Measurements from ENCODE around the gene FBXO31. TPM values are rescaled to one million over a fixed set of nuclear protein-coding genes. Genes with fewer than 3 reads are reported as not detected.

Gene FBXO31
- total and polyA plus RNA-seq, 2 experiments from 2014 or later = 19.3 to 31.0 TPM

DNA sequence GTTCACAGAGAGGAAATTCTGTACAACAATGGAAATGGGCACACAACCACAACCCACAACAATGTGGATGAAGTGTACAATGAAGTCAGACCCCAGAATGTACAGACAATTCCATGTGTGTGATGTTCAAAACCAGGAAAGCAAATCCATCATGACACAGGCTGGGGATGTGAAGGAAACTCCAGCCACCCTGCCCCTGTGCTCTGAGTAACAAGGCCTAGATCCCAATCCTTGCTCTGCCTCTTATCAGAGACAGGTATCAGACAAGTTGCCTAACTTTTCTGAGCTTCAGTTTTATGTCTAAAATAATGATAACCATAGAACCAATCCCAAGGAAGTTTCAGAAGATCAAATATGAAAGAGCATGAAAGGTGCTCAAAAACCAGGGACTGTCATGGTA lies 64.6 kb downstream of the FBXO31 start:
- H3F3A ChIP-seq (ENCODE audit: insufficient read depth) = peaks cover 6% of the 10 kb centered on the region; the same call in 1 of the 2 replicates
- TF ChIP-seq EZH2phosphoT487 (IDR thresholded peaks at IDR 0.05; ENCODE audit: insufficient read depth, low read depth) (no peak), EZH2 (IDR thresholded peaks at IDR 0.05; ENCODE audit: insufficient read depth, poor library complexity, severe bottlenecking) (no peak)
- peaks cover 7% of the 10 kb centered on the region; the same call in 1 of the 2 replicates for H3K4me1 ChIP-seq (ENCODE audit: insufficient read depth)
- H3K4me2 ChIP-seq (ENCODE audit: unreplicated experiment) = peak overlapping the region; percentile 99
- no peak overlapping the region for H3K27ac ChIP-seq
- H3K9me2 ChIP-seq (ENCODE audit: insufficient read depth) = no peaks in the 10 kb centered on the region
- in situ Hi-C loops (cut with MboI) = no loop called here
- H3K4me3 ChIP-seq = no peak overlapping the region
- peak; percentile 10 for DNase-seq
- H3K36me3 ChIP-seq (ENCODE audit: low read depth) = no peaks in the 10 kb centered on the region
- H2AFZ ChIP-seq = no peak overlapping the region
- H3K9ac ChIP-seq = no peak overlapping the region
- no peaks in the 10 kb centered on the region for H3K27me3 ChIP-seq (replicated peaks; ENCODE audit: insufficient read depth)
- peaks cover 20% of the 10 kb centered on the region for H3K79me2 ChIP-seq (ENCODE audit: insufficient read depth)
- no peaks in the 10 kb centered on the region for H3K9me3 ChIP-seq (ENCODE audit: low read depth)
- H4K20me1 ChIP-seq (ENCODE audit: insufficient read depth) = no peaks in the 10 kb centered on the region

- Histone ChIP-seq H3F3A (ENCODE audit: insufficient read depth) (peaks cover 6% of the 10 kb centered on the region; the same call in 1 of the 2 replicates), H3K9me3 (ENCODE audit: low read depth) (no peaks in the 10 kb centered on the region), H3K36me3 (ENCODE audit: low read depth) (no peaks in the 10 kb centered on the region), H3K4me1 (ENCODE audit: insufficient read depth) (peaks cover 7% of the 10 kb centered on the region; the same call in 1 of the 2 replicates), H4K20me1 (ENCODE audit: insufficient read depth) (no peaks in the 10 kb centered on the region), H3K9me2 (ENCODE audit: insufficient read depth) (no peaks in the 10 kb centered on the region), H3K4me2 (ENCODE audit: unreplicated experiment) (peak overlapping the region; percentile 99), H2AFZ (peak overlapping the region; percentile 94), H3K27me3 (replicated peaks; ENCODE audit: insufficient read depth) (no peaks in the 10 kb centered on the region), H3K27ac (peak overlapping the region; percentile 88), H3K4me3 (peak overlapping the region; percentile 95), H3K9ac (peak overlapping the region; percentile 98), H3K79me2 (ENCODE audit: insufficient read depth) (peaks cover 20% of the 10 kb centered on the region)
- DNase-seq = peak; percentile 91
- in situ Hi-C loops (cut with MboI) = no loop called here
- 6 to 7% methylated on average over 28 of the region's 28 CpGs for WGBS, 2 experiments (ENCODE audit: low coverage in 1 of 2, low lambda C conversion rate in 2 of 2, missing lambda C conversion rate in 2 of 2)
- TF ChIP-seq EZH2 (IDR thresholded peaks at IDR 0.05; ENCODE audit: insufficient read depth, poor library complexity, severe bottlenecking) (no peak), EZH2phosphoT487 (IDR thresholded peaks at IDR 0.05; ENCODE audit: insufficient read depth, low read depth) (no peak)
Measured at GRCh38 chr16:87317750-87318644, 65.6 kb downstream of the FBXO31 start.

DNA sequence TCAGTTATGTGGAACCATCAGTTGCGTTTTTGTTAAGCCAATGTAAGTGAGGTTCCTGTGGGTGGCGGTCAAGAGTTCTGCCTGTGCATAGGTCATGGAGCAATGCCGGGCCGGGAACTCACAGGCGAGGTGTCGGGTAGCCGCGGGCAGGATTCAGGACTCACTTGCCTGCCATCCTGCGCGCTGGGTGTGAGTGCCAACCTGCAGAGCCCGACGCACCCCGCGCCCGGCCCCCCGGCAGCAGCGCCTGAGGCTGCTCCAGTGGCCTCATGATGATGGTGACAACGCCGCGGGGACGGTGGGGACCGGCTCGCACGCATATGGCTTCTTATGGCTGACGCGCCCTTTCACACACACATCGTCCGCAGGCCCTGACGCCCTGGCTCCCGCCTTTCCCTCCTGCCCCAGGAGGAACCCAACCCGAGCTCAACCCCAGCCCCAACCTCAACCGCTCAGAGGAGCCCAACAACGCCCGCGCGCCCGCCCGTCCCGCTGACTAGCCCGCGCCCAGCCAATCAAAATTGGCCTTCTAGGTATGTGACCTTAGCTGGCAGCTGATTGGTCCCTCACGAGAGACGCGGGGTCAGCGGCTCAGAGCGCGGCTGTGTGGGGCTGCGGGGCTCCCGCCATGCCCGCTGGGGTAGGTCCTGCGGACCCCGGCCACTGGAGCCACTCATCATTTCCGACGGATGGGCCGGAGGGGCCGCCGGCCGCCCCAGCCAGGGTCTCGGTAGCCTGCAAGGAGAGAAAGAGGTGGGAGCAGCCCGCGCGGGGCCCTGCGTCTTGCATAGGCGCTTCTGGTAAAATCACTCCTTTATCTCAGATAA lies 66.4 kb downstream of the FBXO31 start, which contains the start of gene C16orf95:
Gene C16orf95, minus strand, starts transcription at position 470 of the 827 bp plus-strand sequence. Its CDS starts 150 bp downstream, at position 320.
- H3F3A ChIP-seq (ENCODE audit: insufficient read depth) = peaks cover 6% of the 10 kb centered on the region; the same call in 1 of the 2 replicates
- peak within 1 kb of the TSS; percentile 98 for H3K9ac ChIP-seq
- no peaks in the 10 kb centered on the region for H3K9me2 ChIP-seq (ENCODE audit: insufficient read depth)
- H3K4me2 ChIP-seq (ENCODE audit: unreplicated experiment) = peak within 1 kb of the TSS; percentile 99
- no peaks in the 10 kb centered on the region for H3K27me3 ChIP-seq (replicated peaks; ENCODE audit: insufficient read depth)
- H4K20me1 ChIP-seq (ENCODE audit: insufficient read depth) = no peaks in the 10 kb centered on the region
- H3K9me3 ChIP-seq (ENCODE audit: low read depth) = no peaks in the 10 kb centered on the region
- peaks cover 7% of the 10 kb centered on the region; the same call in 1 of the 2 replicates for H3K4me1 ChIP-seq (ENCODE audit: insufficient read depth)
- H3K27ac ChIP-seq = peak within 1 kb of the TSS; percentile 88
- peak within 1 kb of the TSS; percentile 95 for H3K4me3 ChIP-seq
- TF ChIP-seq EZH2phosphoT487 (IDR thresholded peaks at IDR 0.05; ENCODE audit: insufficient read depth, low read depth) (no peak), EZH2 (IDR thresholded peaks at IDR 0.05; ENCODE audit: insufficient read depth, poor library complexity, severe bottlenecking) (no peak)
- DNase-seq = peak; percentile 97
- no peaks in the 10 kb centered on the region for H3K36me3 ChIP-seq (ENCODE audit: low read depth)
- peak within 1 kb of the TSS; percentile 94 for H2AFZ ChIP-seq
- WGBS, 2 experiments (ENCODE audit: low coverage in 1 of 2, low lambda C conversion rate in 2 of 2, missing lambda C conversion rate in 2 of 2) = 0 to 1% methylated on average over 59 to 64 of the region's 64 CpGs
- peaks cover 20% of the 10 kb centered on the region for H3K79me2 ChIP-seq (ENCODE audit: insufficient read depth)
- in situ Hi-C loops (cut with MboI) = no loop called here

DNA sequence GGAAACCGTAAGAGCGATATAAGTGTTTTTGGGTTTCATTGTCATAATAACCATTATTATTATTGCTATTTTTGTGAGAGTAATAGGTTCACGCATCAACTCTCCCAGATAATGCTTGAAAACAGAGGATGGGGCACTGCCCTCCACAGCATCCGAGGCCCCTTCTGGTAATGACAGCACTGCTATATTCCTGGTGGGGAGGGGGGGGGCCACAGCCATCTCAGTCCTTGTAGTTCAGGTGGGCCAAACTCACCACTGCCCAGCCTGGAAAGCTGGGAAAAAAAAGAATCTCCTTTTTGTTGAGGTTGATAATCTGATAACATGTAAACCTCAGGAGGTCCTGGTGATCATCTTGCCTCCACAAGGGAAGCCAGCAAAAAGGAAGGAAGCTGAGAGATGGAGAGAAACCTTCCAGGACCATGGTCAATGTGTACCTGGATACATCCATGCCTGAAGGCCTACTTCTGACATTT lies 67.1 kb downstream of the FBXO31 start:
- no peaks in the 10 kb centered on the region for H4K20me1 ChIP-seq (ENCODE audit: insufficient read depth)
- TF ChIP-seq EZH2 (IDR thresholded peaks at IDR 0.05; ENCODE audit: insufficient read depth, poor library complexity, severe bottlenecking) = no peak
- TF ChIP-seq EZH2phosphoT487 (IDR thresholded peaks at IDR 0.05; ENCODE audit: insufficient read depth, low read depth) = no peak
- H3K9ac ChIP-seq = peak overlapping the region; percentile 98
- H3K4me1 ChIP-seq (ENCODE audit: insufficient read depth) = peaks cover 7% of the 10 kb centered on the region; the same call in 1 of the 2 replicates
- H3K9me2 ChIP-seq (ENCODE audit: insufficient read depth) = no peaks in the 10 kb centered on the region
- H3K9me3 ChIP-seq (ENCODE audit: low read depth) = no peaks in the 10 kb centered on the region
- H3K4me3 ChIP-seq = peak overlapping the region; percentile 95
- H3F3A ChIP-seq (ENCODE audit: insufficient read depth) = peaks cover 6% of the 10 kb centered on the region; the same call in 1 of the 2 replicates
- H3K27ac ChIP-seq = peak overlapping the region; percentile 88
- H3K36me3 ChIP-seq (ENCODE audit: low read depth) = no peaks in the 10 kb centered on the region
- peak overlapping the region; percentile 94 for H2AFZ ChIP-seq
- in situ Hi-C loops (cut with MboI) = no loop called here
- 87 to 90% methylated on average over 4 of the region's 4 CpGs for WGBS, 2 experiments (ENCODE audit: low coverage in 1 of 2, low lambda C conversion rate in 2 of 2, missing lambda C conversion rate in 2 of 2)
- peaks cover 20% of the 10 kb centered on the region for H3K79me2 ChIP-seq (ENCODE audit: insufficient read depth)
- peak overlapping the region; percentile 99 for H3K4me2 ChIP-seq (ENCODE audit: unreplicated experiment)
- no peaks in the 10 kb centered on the region for H3K27me3 ChIP-seq (replicated peaks; ENCODE audit: insufficient read depth)
- no peak for DNase-seq
